Measurements from ENCODE around the gene VAT1L.

Gene VAT1L

GRCh38 chr16:77833921-77834634, 45.7 kb downstream of the VAT1L start:
- in situ Hi-C loops (cut with MboI; ENCODE audit: low sequenced_read_pairs): no loop called here

- in situ Hi-C loops (cut with MboI; ENCODE audit: low sequenced_read_pairs): no loop called here
Observed at GRCh38 chr16:77834635-77835540, 46.5 kb downstream of the VAT1L start.

- in situ Hi-C loops (cut with MboI; ENCODE audit: low sequenced_read_pairs): no loop called here
Observed at GRCh38 chr16:77836801-77837200, 48.4 kb downstream of the VAT1L start.

- in situ Hi-C loops (cut with MboI; ENCODE audit: low sequenced_read_pairs): no loop called here
Observed at GRCh38 chr16:77838597-77839255, 50.4 kb downstream of the VAT1L start.

GRCh38 chr16:77840093-77840492, 51.7 kb downstream of the VAT1L start:
- in situ Hi-C loops (cut with MboI; ENCODE audit: low sequenced_read_pairs): no loop called here

- in situ Hi-C loops (cut with MboI; ENCODE audit: low sequenced_read_pairs): no loop called here
Observed at GRCh38 chr16:77840673-77841501, 52.5 kb downstream of the VAT1L start.

- in situ Hi-C loops (cut with MboI; ENCODE audit: low sequenced_read_pairs): no loop called here
Observed at GRCh38 chr16:77841502-77841763, 53.1 kb downstream of the VAT1L start.

- in situ Hi-C loops (cut with MboI; ENCODE audit: low sequenced_read_pairs): no loop called here
Observed at GRCh38 chr16:77842468-77842867, 54.1 kb downstream of the VAT1L start.

GRCh38 chr16:77843405-77843804, 55.0 kb downstream of the VAT1L start:
- in situ Hi-C loops (cut with MboI; ENCODE audit: low sequenced_read_pairs): no loop called here

- in situ Hi-C loops (cut with MboI; ENCODE audit: low sequenced_read_pairs): no loop called here
Observed at GRCh38 chr16:77844801-77845200, 56.4 kb downstream of the VAT1L start.

- in situ Hi-C loops (cut with MboI; ENCODE audit: low sequenced_read_pairs): no loop called here
Observed at GRCh38 chr16:77849646-77850258, 61.4 kb downstream of the VAT1L start.

GRCh38 chr16:77850636-77851333, 62.4 kb downstream of the VAT1L start:
- in situ Hi-C loops (cut with MboI; ENCODE audit: low sequenced_read_pairs): no loop called here

GRCh38 chr16:77853161-77853560, 64.8 kb downstream of the VAT1L start:
- in situ Hi-C loops (cut with MboI; ENCODE audit: low sequenced_read_pairs): no loop called here

- in situ Hi-C loops (cut with MboI; ENCODE audit: low sequenced_read_pairs): no loop called here
Observed at GRCh38 chr16:77856438-77857160, 68.2 kb downstream of the VAT1L start.

- in situ Hi-C loops (cut with MboI; ENCODE audit: low sequenced_read_pairs): no loop called here
Observed at GRCh38 chr16:77858060-77858459, 69.7 kb downstream of the VAT1L start.

- in situ Hi-C loops (cut with MboI; ENCODE audit: low sequenced_read_pairs): no loop called here
Observed at GRCh38 chr16:77859493-77860232, 71.3 kb downstream of the VAT1L start.

GRCh38 chr16:77860953-77861352, 72.6 kb downstream of the VAT1L start:
- in situ Hi-C loops (cut with MboI; ENCODE audit: low sequenced_read_pairs): no loop called here

GRCh38 chr16:77863250-77863649, 74.9 kb downstream of the VAT1L start:
- in situ Hi-C loops (cut with MboI; ENCODE audit: low sequenced_read_pairs): no loop called here

- in situ Hi-C loops (cut with MboI; ENCODE audit: low sequenced_read_pairs): no loop called here
Observed at GRCh38 chr16:77866752-77867151, 78.4 kb downstream of the VAT1L start.

Measured in HL-60/S4 treated with retinoic acid at 250 ng/mL for 4 days and 3 days (cell line).